WTC11 (cell line): Measurements from ENCODE around the gene GPR153. TPM values are rescaled to one million over a fixed set of nuclear protein-coding genes. Genes with fewer than 3 reads are reported as not detected.

ENCODE experiments used
- ATAC-seq: fragments of 200-7000 bp; cut with Tn5 transposase; 2 replicates; pipeline ENCODE4 v1.10.0; 2021; ENCODE audit warnings: mild to moderate bottlenecking, moderate library complexity
- CTCF ChIA-PET: fragments of 300-600 bp; sonication (Branson Sonifier 250); formaldehyde crosslinking; loops from one replicate; lab custom pipeline; 2021; ENCODE audit warnings: antibody characterized with exemption; lab: Charles Lee
- POLR2A ChIA-PET: fragments of 350-600 bp; sonication (Branson Sonifier 250); formaldehyde crosslinking; loops from one replicate; lab custom pipeline; 2021; ENCODE audit warnings: antibody characterized with exemption; lab: Charles Lee
- DNase-seq: peaks from one replicate; pipeline ENCODE4 v3.0.0; 2021; ENCODE audit warnings: low spot score
- H3K27ac Mint-ChIP-seq: 2 replicates; pipeline ENCODE4 v1.8.0; 2021; ENCODE audit warnings: mixed read lengths
- H3K27me3 Mint-ChIP-seq: 2 replicates; pipeline ENCODE4 v1.8.0; 2021; ENCODE audit warnings: low read depth, mild to moderate bottlenecking, moderate library complexity, mixed read lengths
- H3K36me3 Mint-ChIP-seq: 2 replicates; pipeline ENCODE4 v1.8.0; 2021; ENCODE audit warnings: mixed read lengths
- H3K4me1 Mint-ChIP-seq: 2 replicates; pipeline ENCODE4 v1.8.0; 2022; ENCODE audit warnings: mixed read lengths
- H3K4me3 Mint-ChIP-seq: 2 replicates; pipeline ENCODE4 v1.8.0; 2021; ENCODE audit warnings: mild to moderate bottlenecking, moderate library complexity, mixed read lengths
- H3K9me3 Mint-ChIP-seq: 2 replicates; pipeline ENCODE4 v1.8.0; 2021; ENCODE audit warnings: mixed read lengths
- ELF4 ChIP-seq: sonication (generic); formaldehyde crosslinking; IDR thresholded peaks from 2 replicates; pipeline ENCODE4 v1.8.1; 2022; ENCODE audit warnings: low read depth, mild to moderate bottlenecking, moderate library complexity, missing genetic modification reagents
- ERG ChIP-seq: fragments of 250-450 bp; sonication (Bioruptor Pico); IDR thresholded peaks from 2 replicates; pipeline ENCODE4 v1.8.0; 2021; ENCODE audit warnings: mild to moderate bottlenecking
- ESRRA ChIP-seq: sonication (generic); formaldehyde crosslinking; IDR thresholded peaks from 2 replicates; pipeline ENCODE4 v1.8.1; 2022; ENCODE audit warnings: mild to moderate bottlenecking, missing genetic modification reagents, borderline replicate concordance
- FOXK1 ChIP-seq: sonication (generic); formaldehyde crosslinking; IDR thresholded peaks from 2 replicates; pipeline ENCODE4 v1.8.0; 2022; ENCODE audit warnings: mild to moderate bottlenecking, moderate library complexity, missing genetic modification reagents
- GTF2I ChIP-seq: fragments of 250-450 bp; sonication (Bioruptor Pico); conservative IDR thresholded peaks from 2 replicates; pipeline ENCODE4 v1.4.0; 2021; ENCODE audit warnings: mild to moderate bottlenecking
- JAZF1 ChIP-seq: fragments of 250-450 bp; sonication (Bioruptor Pico); IDR thresholded peaks from 2 replicates; pipeline ENCODE4 v1.9.0; 2021; ENCODE audit warnings: moderate library complexity, mild to moderate bottlenecking, inconsistent platforms
- JUN ChIP-seq: sonication (generic); formaldehyde crosslinking; IDR thresholded peaks from 2 replicates; pipeline ENCODE4 v1.8.0; 2023; ENCODE audit warnings: mild to moderate bottlenecking, missing genetic modification reagents
- PRRX2 ChIP-seq: fragments of 250-450 bp; sonication (Bioruptor Pico); IDR thresholded peaks from 2 replicates; pipeline ENCODE4 v1.8.0; 2021; ENCODE audit warnings: mild to moderate bottlenecking
- ZMAT4 ChIP-seq: fragments of 250-450 bp; sonication (Bioruptor Pico); IDR thresholded peaks from 2 replicates; pipeline ENCODE4 v1.9.0; 2021; ENCODE audit warnings: mild to moderate bottlenecking
- ZNF121 ChIP-seq: sonication (generic); formaldehyde crosslinking; IDR thresholded peaks from 2 replicates; pipeline ENCODE4 v1.8.0; 2023; ENCODE audit warnings: missing genetic modification reagents
- ZNF281 ChIP-seq: sonication (generic); formaldehyde crosslinking; IDR thresholded peaks from 2 replicates; pipeline ENCODE4 v1.8.0; 2023; ENCODE audit warnings: mild to moderate bottlenecking, missing genetic modification reagents
- ZNF425 ChIP-seq: fragments of 250-450 bp; sonication (Bioruptor Pico); conservative IDR thresholded peaks from 2 replicates; pipeline ENCODE4 v1.9.0; 2021; ENCODE audit warnings: mild to moderate bottlenecking
- ZSCAN18 ChIP-seq: fragments of 250-450 bp; sonication (Bioruptor Pico); IDR thresholded peaks from 2 replicates; pipeline ENCODE4 v2.1.2; 2022; ENCODE audit warnings: mild to moderate bottlenecking, moderate library complexity
- total RNA-seq: library from RNA; stranded (reverse); gene quantifications from 3 replicates; pipeline ENCODE4 v1.2.3, GENCODE V29; 2021
- TF ChIP-seq, protein P1 (sequence below): sonication (generic); formaldehyde crosslinking; IDR thresholded peaks from 2 replicates; pipeline ENCODE4 v1.8.1; 2022; ENCODE audit warnings: mild to moderate bottlenecking, missing genetic modification reagents, moderate library complexity, borderline replicate concordance
- TF ChIP-seq, protein P2 (sequence below): sonication (generic); formaldehyde crosslinking; IDR thresholded peaks from 2 replicates; pipeline ENCODE4 v1.8.0; 2022; ENCODE audit warnings: mild to moderate bottlenecking, missing genetic modification reagents

The GPR153 gene
- total RNA-seq, 1 experiment from 2014 or later, result 13.4 TPM

DNA sequence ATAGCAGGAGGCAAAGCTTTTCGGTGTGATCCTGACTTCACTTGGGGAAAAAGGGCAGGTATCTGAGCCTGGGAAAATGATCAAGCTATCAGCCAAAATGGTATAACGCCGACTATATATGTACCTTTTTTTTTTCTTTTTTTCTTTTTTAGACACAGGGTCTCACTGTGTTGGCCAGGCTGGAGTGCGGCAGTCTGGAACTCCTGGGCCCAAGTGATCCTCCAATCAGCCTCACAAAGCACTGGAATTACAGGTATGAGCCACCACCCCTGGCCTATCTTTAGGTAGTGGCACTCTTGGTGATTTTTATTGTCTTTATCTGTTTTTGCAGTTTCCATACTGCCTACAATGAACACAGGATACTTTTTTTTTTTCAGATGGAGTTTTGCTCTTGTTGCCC is 23.8 kb downstream of the GPR153 start:
- Mint-ChIP-seq H3K27ac (no peak overlapping the region), H3K4me1 (peaks cover 57% of the 10 kb centered on the region), H3K4me3 (peak overlapping the region; percentile 72; the same call in 1 of the 2 replicates), H3K27me3 (no peaks in the 10 kb centered on the region), H3K36me3 (peaks cover 21% of the 10 kb centered on the region), H3K9me3 (no peaks in the 10 kb centered on the region)
- no peak for TF ChIP-seq ERG (CRISPR knock-in tag)
- peak; percentile 91 for TF ChIP-seq ZNF121 (CRISPR knock-in tag)
- TF ChIP-seq ESRRA (CRISPR knock-in tag), result no peak
- ChIA-PET CTCF (interaction anchor here (0.7 to 21.4 kb wide), 7 partner anchors 11 to 201 kb away, joined by 3 to 489 read pairs (median 21); partner anchors contain the start of genes GPR153, RNF207 and RPL22), POLR2A (interaction anchor here (4.6 kb wide), 1 partner anchor 10 kb away, joined by 22 read pairs; no protein-coding TSS in a partner anchor)
- DNase-seq, result no peak
- no peak for ATAC-seq

DNA sequence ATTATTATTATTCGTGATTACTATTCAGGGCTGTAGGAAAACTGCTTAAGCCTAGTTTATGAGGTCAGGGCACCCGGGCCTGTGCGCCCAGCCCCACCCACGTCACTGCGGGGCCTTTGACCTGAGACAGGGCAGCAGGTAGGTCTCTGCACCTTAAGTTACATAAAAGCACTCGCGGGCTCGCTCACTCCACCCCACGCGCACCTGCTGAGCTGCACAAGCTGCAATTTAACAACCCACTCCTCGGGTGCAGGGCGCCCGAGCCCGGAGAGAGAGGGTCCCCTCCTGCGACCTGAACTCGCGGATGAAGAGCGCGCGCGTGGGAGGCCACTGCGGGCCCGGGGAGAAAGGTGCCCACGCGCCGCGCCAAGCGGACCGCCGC is 25.6 kb downstream of the GPR153 start:
- Mint-ChIP-seq H3K4me1 (peaks cover 44% of the 10 kb centered on the region), H3K9me3 (no peaks in the 10 kb centered on the region), H3K36me3 (peaks cover 34% of the 10 kb centered on the region), H3K4me3 (peak overlapping the region; percentile 85), H3K27me3 (no peaks in the 10 kb centered on the region), H3K27ac (peak overlapping the region; percentile 84)
- POLR2A ChIA-PET, result interaction anchor here (1.0 to 4.6 kb wide), 4 partner anchors 10 to 29 kb away, joined by 3 to 22 read pairs (median 4); no protein-coding TSS in a partner anchor
- CTCF ChIA-PET, result interaction anchor here (0.6 to 21.4 kb wide), 6 partner anchors 9 to 188 kb away, joined by 3 to 489 read pairs (median 6); partner anchors contain the start of gene RNF207
- ATAC-seq (no peak), DNase-seq (no peak)
- TF ChIP-seq FOXK1 (CRISPR knock-in tag) (no peak), JUN (CRISPR knock-in tag) (no peak), ZNF425 (CRISPR knock-in tag) (no peak), ZNF281 (CRISPR knock-in tag) (no peak), JAZF1 (CRISPR knock-in tag) (no peak), ZNF121 (CRISPR knock-in tag) (no peak), ZMAT4 (CRISPR knock-in tag) (no peak), PRRX2 (CRISPR knock-in tag) (no peak), ELF4 (CRISPR knock-in tag) (no peak), ZSCAN18 (CRISPR knock-in tag) (no peak), GTF2I (CRISPR knock-in tag) (no peak)
- TF ChIP-seq, protein P1, sequence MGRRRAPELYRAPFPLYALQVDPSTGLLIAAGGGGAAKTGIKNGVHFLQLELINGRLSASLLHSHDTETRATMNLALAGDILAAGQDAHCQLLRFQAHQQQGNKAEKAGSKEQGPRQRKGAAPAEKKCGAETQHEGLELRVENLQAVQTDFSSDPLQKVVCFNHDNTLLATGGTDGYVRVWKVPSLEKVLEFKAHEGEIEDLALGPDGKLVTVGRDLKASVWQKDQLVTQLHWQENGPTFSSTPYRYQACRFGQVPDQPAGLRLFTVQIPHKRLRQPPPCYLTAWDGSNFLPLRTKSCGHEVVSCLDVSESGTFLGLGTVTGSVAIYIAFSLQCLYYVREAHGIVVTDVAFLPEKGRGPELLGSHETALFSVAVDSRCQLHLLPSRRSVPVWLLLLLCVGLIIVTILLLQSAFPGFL (CRISPR knock-in tag), result no peak
- TF ChIP-seq, protein P2, sequence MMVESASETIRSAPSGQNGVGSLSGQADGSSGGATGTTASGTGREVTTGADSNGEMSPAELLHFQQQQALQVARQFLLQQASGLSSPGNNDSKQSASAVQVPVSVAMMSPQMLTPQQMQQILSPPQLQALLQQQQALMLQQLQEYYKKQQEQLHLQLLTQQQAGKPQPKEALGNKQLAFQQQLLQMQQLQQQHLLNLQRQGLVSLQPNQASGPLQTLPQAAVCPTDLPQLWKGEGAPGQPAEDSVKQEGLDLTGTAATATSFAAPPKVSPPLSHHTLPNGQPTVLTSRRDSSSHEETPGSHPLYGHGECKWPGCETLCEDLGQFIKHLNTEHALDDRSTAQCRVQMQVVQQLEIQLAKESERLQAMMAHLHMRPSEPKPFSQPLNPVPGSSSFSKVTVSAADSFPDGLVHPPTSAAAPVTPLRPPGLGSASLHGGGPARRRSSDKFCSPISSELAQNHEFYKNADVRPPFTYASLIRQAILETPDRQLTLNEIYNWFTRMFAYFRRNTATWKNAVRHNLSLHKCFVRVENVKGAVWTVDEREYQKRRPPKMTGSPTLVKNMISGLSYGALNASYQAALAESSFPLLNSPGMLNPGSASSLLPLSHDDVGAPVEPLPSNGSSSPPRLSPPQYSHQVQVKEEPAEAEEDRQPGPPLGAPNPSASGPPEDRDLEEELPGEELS (CRISPR knock-in tag), result no peak
